PC-3 (cell line): ENCODE data around the gene MOB2. TPM values are rescaled to one million over a fixed set of nuclear protein-coding genes. Genes with fewer than 3 reads are reported as not detected.

Experiments used
- ATAC-seq: fragments of 200-7000 bp; cut with Tn5 transposase; 2 replicates; pipeline ENCODE4 v1.9.1; 2020; ENCODE audit warnings: mild to moderate bottlenecking, moderate library complexity
- BruUV-seq: library from RNA; stranded (reverse); fragments of 400-500 nt; replicated peaks from 2 replicates; lab custom pipeline; 2021; lab: Mats Ljungman, UMichigan
- CTCF ChIA-PET: fragments of 300-600 bp; sonication (Branson Sonifier 250); formaldehyde crosslinking; loops from one replicate; lab custom pipeline; 2022; ENCODE audit warnings: antibody characterized with exemption; lab: Charles Lee
- POLR2A ChIA-PET: fragments of 300-600 bp; sonication (Branson Sonifier 250); formaldehyde crosslinking; loops from one replicate; lab custom pipeline; 2022; ENCODE audit warnings: antibody characterized with exemption; ENCODE audit not compliant: unreplicated experiment; lab: Charles Lee
- DNase-seq: peaks from one replicate; pipeline ENCODE4 v3.0.0-alpha.2; 2015
- H2AFZ ChIP-seq: fragments of 300-600 bp; sonication (generic); 2 replicates; pipeline ENCODE4 v1.6.0; 2016; ENCODE audit warnings: antibody characterized with exemption, low read length
- H3F3A ChIP-seq: fragments of 300-600 bp; sonication (generic); one replicate; pipeline ENCODE4 v1.6.0; 2017; ENCODE audit warnings: antibody characterized with exemption, low read length, control low read depth, mild to moderate bottlenecking; ENCODE audit not compliant: unreplicated experiment
- H3K27ac ChIP-seq: fragments of 300-600 bp; sonication (generic); 2 replicates; pipeline ENCODE4 v1.5.1; 2016; ENCODE audit warnings: mild to moderate bottlenecking, low read length
- H3K27me3 ChIP-seq: fragments of 300-600 bp; sonication (generic); 2 replicates; pipeline ENCODE4 v1.6.1; 2016; ENCODE audit warnings: low read length, mixed read lengths
- H3K36me3 ChIP-seq: fragments of 300-600 bp; sonication (generic); 2 replicates; pipeline ENCODE4 v1.6.1; 2016; ENCODE audit warnings: low read depth, mixed run types, low read length, mixed read lengths
- H3K4me1 ChIP-seq: fragments of 300-600 bp; sonication (generic); 2 replicates; pipeline ENCODE4 v1.5.1; 2016; ENCODE audit warnings: low read length; ENCODE audit not compliant: insufficient read depth
- H3K4me2 ChIP-seq: fragments of 300-600 bp; sonication (generic); 2 replicates; pipeline ENCODE4 v1.6.0; 2016; ENCODE audit warnings: low read length
- H3K4me3 ChIP-seq: fragments of 300-600 bp; sonication (generic); 2 replicates; pipeline ENCODE4 v1.5.1; 2016; ENCODE audit warnings: mild to moderate bottlenecking, low read length, mixed read lengths
- H3K79me2 ChIP-seq: fragments of 300-600 bp; sonication (generic); 2 replicates; pipeline ENCODE4 v1.6.1; 2017; ENCODE audit warnings: low read length, mixed read lengths
- H3K9ac ChIP-seq: fragments of 300-600 bp; sonication (generic); 2 replicates; pipeline ENCODE4 v1.6.0; 2016; ENCODE audit warnings: mild to moderate bottlenecking, low read length
- H3K9me2 ChIP-seq: fragments of 300-600 bp; sonication (generic); replicated peaks from 2 replicates; pipeline ENCODE4 v1.6.1; 2016; ENCODE audit warnings: mixed run types, low read length, mixed read lengths
- H3K9me3 ChIP-seq: fragments of 300-600 bp; sonication (generic); 2 replicates; pipeline ENCODE4 v1.6.1; 2016; ENCODE audit warnings: low read length, mixed read lengths
- H4K20me1 ChIP-seq: fragments of 300-600 bp; sonication (generic); 2 replicates; pipeline ENCODE4 v1.6.1; 2016; ENCODE audit warnings: low read length, mixed read lengths
- CTCF ChIP-seq: fragments of 300-600 bp; sonication (generic); conservative IDR thresholded peaks from 2 replicates; pipeline ENCODE4 v1.5.1; 2017; ENCODE audit warnings: antibody characterized with exemption, low read depth, mild to moderate bottlenecking, low read length
- EZH2 ChIP-seq: fragments of 300-600 bp; sonication (generic); IDR thresholded peaks from one replicate; pipeline ENCODE4 v1.6.1; 2017; ENCODE audit warnings: antibody characterized with exemption, mild to moderate bottlenecking, low read length; ENCODE audit not compliant: unreplicated experiment
- EZH2phosphoT487 ChIP-seq: fragments of 300-600 bp; sonication (generic); IDR thresholded peaks from 2 replicates; pipeline ENCODE4 v1.6.1; 2018; ENCODE audit warnings: mild to moderate bottlenecking, antibody characterized with exemption, low read length, borderline replicate concordance
- intact Hi-C: fragments of 100-400 bp; cut with micrococcal nuclease; formaldehyde crosslinking; loops from 2 replicates; pipeline ENCODE4 v1.9.0; 2023
- total RNA-seq: library from RNA; depleted of rRNA; stranded (reverse); fragments of >200 nt; gene quantifications from 2 replicates; pipeline ENCODE4 v1.2.3, GENCODE V29; 2014

MOB2 gene
- total RNA-seq, 1 experiment from 2014 or later = 31.0 TPM

GRCh38 chr11:1470681-1471611 lies 15.6 kb downstream of the MOB2 start:
- TF ChIP-seq EZH2phosphoT487 (no peak), CTCF (no peak), EZH2 (no peak)
- Histone ChIP-seq H3K4me3 (no peak overlapping the region), H3K79me2 (no peaks in the 10 kb centered on the region), H3K27ac (no peak overlapping the region), H3K27me3 (no peaks in the 10 kb centered on the region), H2AFZ (no peak overlapping the region), H3K36me3 (0 out of 2 replicates have a peak, but pooled peaks cover 4% of the 10 kb centered on the region), H3K4me2 (no peak overlapping the region), H4K20me1 (no peaks in the 10 kb centered on the region), H3F3A (no peaks in the 10 kb centered on the region), H3K9ac (no peak overlapping the region), H3K4me1 (no peaks in the 10 kb centered on the region), H3K9me3 (no peaks in the 10 kb centered on the region), H3K9me2 (no peaks in the 10 kb centered on the region)
- BruUV-seq = no TSS peak
- no peak for DNase-seq
- CTCF ChIA-PET = no interaction called here
- POLR2A ChIA-PET = no interaction called here
- ATAC-seq = no peak
- intact Hi-C loops = no loop called here

- Histone ChIP-seq H3K4me1 (no peaks in the 10 kb centered on the region), H3K4me2 (no peak overlapping the region), H3K27ac (no peak overlapping the region), H3K36me3 (no peaks in the 10 kb centered on the region), H4K20me1 (no peaks in the 10 kb centered on the region), H3K9ac (no peak overlapping the region), H3K9me3 (no peaks in the 10 kb centered on the region), H3K27me3 (no peaks in the 10 kb centered on the region), H2AFZ (no peak overlapping the region), H3F3A (no peaks in the 10 kb centered on the region), H3K9me2 (no peaks in the 10 kb centered on the region), H3K4me3 (no peak overlapping the region), H3K79me2 (no peaks in the 10 kb centered on the region)
- CTCF ChIA-PET = no interaction called here
- intact Hi-C loops = no loop called here
- POLR2A ChIA-PET = no interaction called here
- no TSS peak for BruUV-seq
- ATAC-seq (no peak), DNase-seq (no peak)
- TF ChIP-seq EZH2 (no peak), EZH2phosphoT487 (no peak), CTCF (no peak)
Measured at GRCh38 chr11:1469911-1470680, 16.5 kb downstream of the MOB2 start.
